ENCODE data around the gene H2BK1.

Gene H2BK1

GRCh38 chr7:151179946-151180345 lies 30.3 kb downstream of the H2BK1 start:
- no peak for DNase-seq (ENCODE audit: low read depth in 2 of 2, low spot score in 1 of 2)

- no peak for DNase-seq (ENCODE audit: low read depth in 2 of 2, low spot score in 1 of 2)
These were observed 30.9 kb downstream of the H2BK1 start for GRCh38 chr7:151179287-151179860.

- DNase-seq (ENCODE audit: low read depth in 2 of 2, low spot score in 1 of 2) = no peak
These were observed 31.5 kb downstream of the H2BK1 start for GRCh38 chr7:151178831-151179230.

GRCh38 chr7:151178236-151178635 lies 32.1 kb downstream of the H2BK1 start:
- DNase-seq (ENCODE audit: low read depth in 2 of 2, low spot score in 1 of 2) = no peak

- no peak for DNase-seq (ENCODE audit: low read depth in 2 of 2, low spot score in 1 of 2)
These were observed 33.0 kb downstream of the H2BK1 start for GRCh38 chr7:151177310-151177709.

DNA sequence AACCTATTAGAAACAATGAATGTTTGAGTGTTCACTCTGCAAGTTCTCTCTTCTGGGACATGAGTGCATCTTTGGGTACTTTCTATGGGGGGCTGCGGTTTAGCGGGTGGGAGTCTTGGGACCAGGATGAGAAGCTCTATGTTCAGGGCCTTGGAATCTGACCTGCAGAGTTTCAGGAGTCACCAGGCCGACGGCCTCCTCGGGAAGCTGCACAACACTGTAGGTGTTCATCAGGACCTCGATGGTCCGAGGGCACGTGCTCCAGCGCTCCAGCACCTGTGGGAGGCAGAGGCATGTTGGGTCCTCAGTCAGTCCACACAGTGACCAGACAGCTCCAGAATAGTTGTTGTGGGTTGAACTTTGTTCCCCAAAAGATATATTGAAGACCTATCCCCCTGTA lies 33.9 kb downstream of the H2BK1 start:
- no peak for DNase-seq (ENCODE audit: low read depth in 2 of 2, low spot score in 1 of 2)

GRCh38 chr7:151175793-151176311 lies 34.4 kb downstream of the H2BK1 start:
- DNase-seq (ENCODE audit: low read depth in 2 of 2, low spot score in 1 of 2) = no peak

DNA sequence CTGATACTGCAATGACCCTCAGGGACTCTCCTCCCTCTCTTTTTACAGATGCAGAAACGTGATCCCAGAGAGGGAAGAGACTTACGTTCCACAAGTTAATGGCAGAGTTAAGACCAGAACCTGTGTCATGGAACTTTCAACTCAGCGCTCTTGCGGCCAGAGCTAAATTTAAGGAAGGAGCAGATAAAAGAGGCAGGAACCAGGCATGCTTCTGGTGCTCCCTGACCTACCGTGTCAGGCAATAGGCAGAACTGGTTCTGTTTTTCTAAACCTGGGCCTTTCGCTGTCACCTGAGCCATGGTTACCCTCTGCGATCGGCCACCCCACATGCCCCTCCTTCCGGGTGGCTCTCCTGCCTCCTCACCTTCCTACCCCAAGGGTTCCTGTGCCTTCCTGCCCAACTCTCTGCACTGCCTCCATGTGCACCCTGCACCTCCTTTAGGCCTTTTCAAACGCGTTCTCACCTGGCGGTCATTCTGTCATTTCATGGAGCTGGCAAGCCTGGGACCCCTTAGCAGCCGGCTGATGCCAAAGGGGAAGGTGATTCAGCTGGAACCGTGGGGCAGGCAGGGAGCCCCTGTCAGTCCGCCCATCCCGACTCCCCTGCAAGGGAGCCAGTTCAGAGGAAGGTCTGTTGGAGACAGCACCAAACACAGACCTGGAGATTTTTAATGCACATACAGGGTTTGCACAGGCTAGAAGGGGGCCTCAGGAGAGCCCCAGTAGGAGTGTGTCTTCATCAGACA lies 35.1 kb downstream of the H2BK1 start:
- no peak for DNase-seq (ENCODE audit: low read depth in 2 of 2, low spot score in 1 of 2)

DNA sequence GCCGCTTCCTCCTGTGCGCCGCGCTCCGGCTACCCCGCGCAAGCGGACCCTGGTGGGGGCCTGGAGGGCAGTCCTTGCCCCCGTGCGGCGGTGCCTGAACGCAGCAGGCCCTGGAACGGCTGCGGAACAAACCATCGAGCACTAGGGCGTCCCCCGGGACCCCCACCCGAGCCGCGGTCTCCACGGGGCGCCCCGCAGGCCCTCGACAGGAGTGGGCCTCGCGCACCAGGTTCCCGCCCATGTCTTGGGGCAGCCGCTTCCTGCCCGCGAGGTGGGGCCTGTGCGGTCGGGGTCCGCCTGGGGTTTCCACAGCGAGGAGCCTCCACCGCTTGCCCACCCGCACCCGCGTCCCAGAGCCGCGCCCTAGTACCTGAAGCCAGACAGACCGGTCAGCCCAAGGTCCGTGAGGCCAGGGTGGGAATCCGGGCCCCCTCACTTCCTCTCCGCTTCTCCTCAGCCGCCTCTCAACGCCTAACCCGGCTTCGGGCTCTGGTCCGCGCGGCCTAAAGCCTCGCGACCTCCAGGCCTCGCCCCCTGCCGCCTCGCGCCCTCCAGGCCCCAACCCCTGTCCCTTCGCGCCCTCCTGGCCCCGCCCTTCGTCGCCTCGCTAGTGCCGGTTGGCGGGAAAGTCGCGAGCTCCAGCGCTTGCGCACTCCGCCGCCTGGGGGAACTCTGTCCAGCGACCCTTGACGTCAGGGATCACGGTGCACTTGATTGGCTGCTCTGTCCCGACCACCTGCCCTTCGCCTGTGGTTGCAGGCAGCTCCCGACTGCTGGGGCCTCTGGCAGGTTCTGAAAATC lies 35.8 kb downstream of the H2BK1 start:
- DNase-seq (ENCODE audit: low read depth in 2 of 2, low spot score in 1 of 2) = no peak

GRCh38 chr7:151173386-151174245 lies 36.7 kb downstream of the H2BK1 start:
- no peak for DNase-seq (ENCODE audit: low read depth in 2 of 2, low spot score in 1 of 2)

GRCh38 chr7:151172273-151173141 lies 37.8 kb downstream of the H2BK1 start:
- DNase-seq (ENCODE audit: low read depth in 2 of 2, low spot score in 1 of 2) = peak; percentile 56 to 66

DNA sequence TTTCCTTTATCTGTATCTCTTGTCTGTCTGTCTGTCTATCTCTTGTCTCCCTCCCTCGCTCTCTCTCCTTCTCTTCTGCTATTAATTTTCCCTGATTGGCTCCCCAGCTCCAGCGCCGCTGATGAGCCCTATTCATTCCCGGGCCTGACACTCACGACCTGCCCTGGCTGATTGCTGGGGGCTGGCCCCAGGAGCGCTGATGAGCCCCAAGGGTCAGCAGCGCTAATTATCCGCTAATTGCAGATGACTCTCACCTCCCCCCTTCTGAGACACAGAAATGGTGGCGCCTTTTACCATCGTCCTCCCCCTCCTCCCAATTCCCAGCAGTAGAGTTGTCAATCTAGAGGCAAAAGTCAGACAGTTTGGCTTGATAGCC lies 41.5 kb downstream of the H2BK1 start:
- no peak for DNase-seq (ENCODE audit: low read depth in 2 of 2, low spot score in 1 of 2)

DNA sequence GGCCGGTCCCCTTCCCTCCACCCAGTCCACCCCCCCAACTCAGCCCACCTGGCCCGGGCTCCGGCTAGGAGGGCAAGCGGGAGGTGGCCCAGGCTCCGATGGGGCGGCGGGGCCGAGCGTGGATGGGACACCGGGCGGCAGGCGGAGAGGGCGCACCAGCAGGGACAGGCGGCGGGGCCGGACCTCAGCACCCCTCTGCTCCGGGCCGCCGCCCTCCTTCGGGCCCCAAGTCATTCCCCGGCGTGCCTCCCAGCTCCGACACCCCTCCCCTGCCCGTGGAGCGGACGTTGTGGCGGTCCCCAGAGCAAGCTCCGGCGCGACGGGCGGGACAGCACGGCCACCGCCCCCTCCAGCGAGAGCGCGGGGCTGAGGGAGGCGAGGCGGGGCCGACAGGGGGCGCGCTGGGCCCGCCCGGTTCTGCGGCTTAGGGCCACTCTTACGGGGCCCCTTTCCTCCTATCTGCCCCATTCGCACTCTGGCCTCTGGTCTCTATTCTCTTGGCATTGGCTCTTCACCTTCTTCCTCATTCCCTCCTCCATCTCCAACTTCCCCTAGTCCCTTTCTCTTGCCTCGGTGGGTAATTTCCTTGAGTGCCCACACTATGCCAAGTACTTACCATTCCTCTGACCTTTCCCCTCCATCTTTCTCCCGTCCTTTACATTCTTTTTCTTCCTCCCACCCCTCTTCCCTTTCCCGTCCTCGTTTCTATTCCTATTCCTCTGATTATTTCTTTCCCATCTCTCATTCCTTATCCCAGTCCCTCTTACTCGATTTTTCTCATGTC lies 42.1 kb downstream of the H2BK1 start:
- peak in 1 of 2 donors; percentile 29 for DNase-seq (ENCODE audit: low read depth in 2 of 2, low spot score in 1 of 2)

DNA sequence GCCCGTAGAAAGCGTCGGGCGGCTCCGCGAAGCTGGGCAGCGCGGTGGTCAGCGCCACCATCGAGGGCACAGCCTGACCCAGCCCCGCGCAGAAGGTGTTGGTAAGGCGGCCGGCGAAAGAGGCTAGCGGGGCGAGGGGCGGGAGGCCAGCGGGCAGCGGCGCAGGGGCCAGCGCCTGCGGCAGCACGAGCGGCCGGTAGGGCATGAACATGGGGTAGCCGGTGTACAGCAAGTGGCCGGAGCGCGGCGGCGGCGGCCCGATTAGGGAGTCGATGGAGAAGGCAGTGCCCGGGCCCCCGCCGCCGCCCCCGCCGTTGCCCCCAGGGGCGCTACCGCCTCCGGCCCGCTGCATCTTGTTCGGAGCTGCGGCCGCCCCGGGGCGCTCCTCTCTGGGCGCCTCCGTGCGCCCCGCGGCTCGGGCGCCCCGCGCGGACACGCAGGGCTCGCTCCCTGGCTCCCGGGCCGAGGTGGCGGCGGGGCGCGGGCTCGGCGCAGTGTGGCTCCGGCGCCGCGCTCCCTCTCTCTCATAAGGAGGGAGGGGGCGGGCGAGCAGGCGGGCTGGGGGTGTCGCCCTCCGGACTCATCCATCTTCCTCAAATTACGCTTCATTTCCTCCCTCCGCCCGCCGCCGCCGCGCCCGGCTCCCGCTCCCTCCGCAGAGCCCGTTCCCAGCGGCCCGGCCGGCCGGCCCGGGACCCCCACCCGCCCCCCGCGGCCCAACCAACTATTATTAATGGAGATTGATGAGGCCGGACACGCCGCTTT lies 42.9 kb downstream of the H2BK1 start, which contains the start of gene GBX1:
TSS of gene GBX1 (minus strand) at position 498 of the 765 bp plus-strand sequence. CDS start at position 352, 146 bp downstream.
- no peak for DNase-seq (ENCODE audit: low read depth in 2 of 2, low spot score in 1 of 2)

GRCh38 chr7:151166629-151167196 lies 43.6 kb downstream of the H2BK1 start:
- DNase-seq (ENCODE audit: low read depth in 2 of 2, low spot score in 1 of 2) = no peak

DNA sequence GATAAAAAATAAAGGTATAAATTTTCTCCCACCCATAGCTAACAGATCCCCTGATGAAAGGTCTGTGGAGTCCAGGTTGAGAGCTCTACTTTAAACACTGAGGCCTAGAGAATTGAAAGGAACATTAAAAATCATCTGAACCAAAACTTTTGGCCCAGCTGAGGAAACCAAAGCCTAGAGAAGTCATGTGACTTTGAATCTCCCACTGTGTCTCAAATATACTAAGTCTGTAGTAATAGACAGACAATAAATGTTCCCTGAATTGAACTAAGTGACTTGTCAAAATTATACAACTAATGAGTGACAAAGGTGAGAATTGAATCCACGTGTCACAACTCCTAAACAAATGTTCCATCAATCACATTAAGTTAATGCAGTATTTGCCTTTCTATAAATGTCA lies 48.5 kb downstream of the H2BK1 start:
- DNase-seq (ENCODE audit: low read depth in 2 of 2, low spot score in 1 of 2) = no peak
